ENCODE measurements around the gene VARS1.
A peak's percentile ranks its signal among the peaks of the same experiment; 100 is the strongest.
"Not testable (repeated sequence)": the region's sequence is repeated elsewhere in the genome, so short reads cannot be mapped to it uniquely, and the experiment has no call there.

The VARS1 gene

GRCh38 chr6:31794294-31794865, 1.2 kb downstream of the VARS1 start:
- DNase-seq (ENCODE audit: low spot score) = no peak

GRCh38 chr6:31793927-31794245, 1.7 kb downstream of the VARS1 start:
- DNase-seq (ENCODE audit: low spot score) = not testable (repeated sequence)

- peak; percentile 83 for DNase-seq (ENCODE audit: low spot score)
Observed at GRCh38 chr6:31792761-31793171, 2.8 kb downstream of the VARS1 start.

- DNase-seq (ENCODE audit: low spot score) = no peak
Observed at GRCh38 chr6:31792090-31792374, 3.5 kb downstream of the VARS1 start.

GRCh38 chr6:31791324-31792089, 4.0 kb downstream of the VARS1 start:
- peak; percentile 37 for DNase-seq (ENCODE audit: low spot score)

GRCh38 chr6:31785475-31785874, 10.1 kb downstream of the VARS1 start:
- no peak for DNase-seq (ENCODE audit: low spot score)

GRCh38 chr6:31784098-31784925, 11.2 kb downstream of the VARS1 start:
- no peak for DNase-seq (ENCODE audit: low spot score)

GRCh38 chr6:31782126-31782855, 13.3 kb downstream of the VARS1 start:
- no peak for DNase-seq (ENCODE audit: low spot score)

GRCh38 chr6:31781244-31782125, 14.1 kb downstream of the VARS1 start:
- no peak for DNase-seq (ENCODE audit: low spot score)

- no peak for DNase-seq (ENCODE audit: low spot score)
Observed at GRCh38 chr6:31780507-31781243, 14.9 kb downstream of the VARS1 start.

GRCh38 chr6:31779908-31780307, 15.6 kb downstream of the VARS1 start:
- no peak for DNase-seq (ENCODE audit: low spot score)

GRCh38 chr6:31778999-31779885, 16.3 kb downstream of the VARS1 start:
- DNase-seq (ENCODE audit: low spot score) = no peak

GRCh38 chr6:31778193-31778592, 17.4 kb downstream of the VARS1 start:
- no peak for DNase-seq (ENCODE audit: low spot score)

- no peak for DNase-seq (ENCODE audit: low spot score)
Observed at GRCh38 chr6:31777667-31778050, 17.9 kb downstream of the VARS1 start.

- no peak for DNase-seq (ENCODE audit: low spot score)
Observed at GRCh38 chr6:31776989-31777666, 18.4 kb downstream of the VARS1 start, which contains the start of gene VWA7. VWA7 (minus strand) TSS chr6:31777328; CDS start chr6:31776779, 549 bp downstream.

- no peak for DNase-seq (ENCODE audit: low spot score)
Observed at GRCh38 chr6:31776485-31776988, 19.0 kb downstream of the VARS1 start.

GRCh38 chr6:31775633-31776484, 19.7 kb downstream of the VARS1 start:
- DNase-seq (ENCODE audit: low spot score) = no peak

GRCh38 chr6:31775184-31775583, 20.4 kb downstream of the VARS1 start:
- DNase-seq (ENCODE audit: low spot score) = no peak

Data from kidney capillary endothelial cell (primary cell).